Astrocyte (in vitro differentiated cells and primary cell): Measurements from ENCODE around the gene PPTC7. TPM values are rescaled to one million over a fixed set of nuclear protein-coding genes. Genes with fewer than 3 reads are reported as not detected.

Experiments
- DNase-seq: peaks from one replicate; pipeline ENCODE4 v3.0.0-alpha.2; 2010; ENCODE audit warnings: low read depth
- FAIRE-seq: peaks from 2 replicates; lab custom pipeline; 2011; peaks lifted over from hg19 to GRCh38; lab: Jason Lieb, UNC
- H2AFZ ChIP-seq: 2 replicates; pipeline ENCODE4 v1.6.0; 2012; ENCODE audit warnings: low read depth, low read length, inconsistent platforms
- H3K27ac ChIP-seq: 2 replicates; pipeline ENCODE4 v1.5.1; 2011; ENCODE audit warnings: low read depth, low read length, inconsistent platforms
- H3K27me3 ChIP-seq: 2 replicates; pipeline ENCODE4 v1.6.0; 2011; ENCODE audit warnings: low read length, inconsistent platforms; ENCODE audit not compliant: insufficient read depth
- H3K36me3 ChIP-seq: 2 replicates; pipeline ENCODE4 v1.5.1; 2011; ENCODE audit warnings: low read length, inconsistent platforms; ENCODE audit not compliant: insufficient read depth
- H3K4me1 ChIP-seq: 2 replicates; pipeline ENCODE4 v1.5.1; 2011; ENCODE audit warnings: low read length, inconsistent platforms; ENCODE audit not compliant: insufficient read depth
- H3K4me2 ChIP-seq: 2 replicates; pipeline ENCODE4 v1.6.0; 2012; ENCODE audit warnings: low read length, inconsistent platforms
- H3K4me3 ChIP-seq: 2 replicates; pipeline ENCODE4 v1.5.1; 2011; ENCODE audit warnings: low read depth, mild to moderate bottlenecking, low read length, inconsistent platforms; ENCODE audit not compliant: insufficient read depth
- H3K79me2 ChIP-seq: 2 replicates; pipeline ENCODE4 v1.6.0; 2012; ENCODE audit warnings: mild to moderate bottlenecking, low read length, inconsistent platforms; ENCODE audit not compliant: insufficient read depth
- H3K9ac ChIP-seq: 2 replicates; pipeline ENCODE4 v1.6.0; 2012; ENCODE audit warnings: mild to moderate bottlenecking, low read length, inconsistent platforms
- H3K9me3 ChIP-seq: 2 replicates; pipeline ENCODE4 v1.5.1; 2012; ENCODE audit warnings: low read depth, mild to moderate bottlenecking, low read length, inconsistent platforms; ENCODE audit not compliant: insufficient read depth
- H4K20me1 ChIP-seq: 2 replicates; pipeline ENCODE4 v1.6.0; 2012; ENCODE audit warnings: low read length, inconsistent platforms; ENCODE audit not compliant: insufficient read depth
- H3K27ac Mint-ChIP-seq: one replicate; pipeline ENCODE4 v1.8.0; 2021; ENCODE audit warnings: mild to moderate bottlenecking, mixed read lengths; ENCODE audit not compliant: unreplicated experiment
- H3K27me3 Mint-ChIP-seq: one replicate; pipeline ENCODE4 v1.8.0; 2021; ENCODE audit warnings: low read depth, mixed read lengths; ENCODE audit not compliant: unreplicated experiment
- H3K36me3 Mint-ChIP-seq: one replicate; pipeline ENCODE4 v1.8.0; 2021; ENCODE audit warnings: low read depth, mixed read lengths; ENCODE audit not compliant: unreplicated experiment
- H3K4me1 Mint-ChIP-seq: one replicate; pipeline ENCODE4 v1.8.0; 2021; ENCODE audit warnings: low read depth, mixed read lengths; ENCODE audit not compliant: unreplicated experiment
- H3K4me3 Mint-ChIP-seq: one replicate; pipeline ENCODE4 v1.8.0; 2021; ENCODE audit warnings: mild to moderate bottlenecking, moderate library complexity, mixed read lengths; ENCODE audit not compliant: unreplicated experiment
- H3K9me3 Mint-ChIP-seq: one replicate; pipeline ENCODE4 v1.8.0; 2021; ENCODE audit warnings: mild to moderate bottlenecking, mixed read lengths; ENCODE audit not compliant: unreplicated experiment
- CTCF ChIP-seq: IDR thresholded peaks from 2 replicates; pipeline ENCODE4 v1.5.1; 2011; ENCODE audit warnings: low read depth, mild to moderate bottlenecking, inconsistent platforms, low read length, moderate library complexity; ENCODE audit not compliant: insufficient read depth
- EZH2 ChIP-seq: IDR thresholded peaks from 2 replicates; pipeline ENCODE4 v1.6.1; 2012; ENCODE audit warnings: mild to moderate bottlenecking, low read length, inconsistent platforms; ENCODE audit not compliant: insufficient read depth
- total RNA-seq: library from RNA; stranded (reverse); gene quantifications from 2 replicates; pipeline ENCODE4 v1.2.1, GENCODE V29; 2021

The PPTC7 gene
- total RNA-seq, 1 donor from 2014 or later: 16.6 TPM

GRCh38 chr12:110548678-110549077, 34.4 kb downstream of the PPTC7 start:
- FAIRE-seq (no peak), DNase-seq (no peak)
- Histone ChIP-seq H3K79me2 (peaks cover 15% of the 10 kb centered on the region), H3K9me3 (no peaks in the 10 kb centered on the region), H3K4me2 (no peak overlapping the region), H3K27me3 (no peaks in the 10 kb centered on the region), H3K27ac (no peak overlapping the region), H3K4me1 (peaks cover 12% of the 10 kb centered on the region), H3K4me3 (no peak overlapping the region), H3K36me3 (peaks cover 4% of the 10 kb centered on the region), H3K9ac (no peak overlapping the region), H2AFZ (no peak overlapping the region), H4K20me1 (peaks cover 42% of the 10 kb centered on the region)
- H3K27me3 Mint-ChIP-seq: no peaks in the 10 kb centered on the region
- TF ChIP-seq CTCF (no peak), EZH2 (no peak)
- no peak overlapping the region for H3K27ac Mint-ChIP-seq
- no peaks in the 10 kb centered on the region for H3K36me3 Mint-ChIP-seq
- peaks cover 34% of the 10 kb centered on the region for H3K4me1 Mint-ChIP-seq
- no peaks in the 10 kb centered on the region for H3K9me3 Mint-ChIP-seq
- H3K4me3 Mint-ChIP-seq: no peak overlapping the region

DNA sequence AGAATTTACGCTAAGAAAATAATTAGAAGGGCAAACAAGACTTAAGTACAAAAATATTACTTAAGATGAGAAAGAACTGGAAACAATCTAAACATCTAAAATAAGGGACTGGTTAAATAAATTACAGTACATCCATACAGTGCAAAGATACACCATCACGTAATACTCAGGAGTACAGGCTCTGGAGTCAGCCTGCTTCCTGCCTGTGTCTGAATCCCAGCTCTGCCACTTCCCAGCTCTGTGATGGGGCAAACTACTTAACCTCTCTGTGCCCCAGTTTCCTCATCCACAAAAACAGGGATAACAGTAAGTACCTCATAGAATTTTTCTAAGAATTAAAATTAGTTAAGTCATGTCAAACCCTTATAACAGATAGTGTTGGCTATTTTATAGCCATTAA, 36.0 kb downstream of the PPTC7 start:
- H3K9me3 ChIP-seq: no peaks in the 10 kb centered on the region

More for the DNA sequence above, 36.0 kb downstream of the PPTC7 start:
- Histone ChIP-seq H2AFZ (no peak overlapping the region), H3K27ac (no peak overlapping the region), H3K36me3 (peaks cover 4% of the 10 kb centered on the region), H3K9ac (no peak overlapping the region), H3K4me3 (no peak overlapping the region), H3K4me1 (peaks cover 17% of the 10 kb centered on the region), H3K79me2 (peaks cover 8% of the 10 kb centered on the region), H3K4me2 (no peak overlapping the region), H3K27me3 (no peaks in the 10 kb centered on the region), H4K20me1 (peaks cover 49% of the 10 kb centered on the region)
- no peaks in the 10 kb centered on the region for H3K9me3 Mint-ChIP-seq
- TF ChIP-seq CTCF: no peak
- no peak overlapping the region for H3K27ac Mint-ChIP-seq
- FAIRE-seq (no peak), DNase-seq (no peak)
- peaks cover 2% of the 10 kb centered on the region for H3K36me3 Mint-ChIP-seq
- no peak overlapping the region for H3K4me3 Mint-ChIP-seq
- no peaks in the 10 kb centered on the region for H3K27me3 Mint-ChIP-seq
- H3K4me1 Mint-ChIP-seq: peaks cover 34% of the 10 kb centered on the region
